Lung (tissue), 12 donors: Measurements from ENCODE around the gene CDA. TPM values are rescaled to one million over a fixed set of nuclear protein-coding genes. Genes with fewer than 3 reads are reported as not detected.

Experiments used
- ATAC-seq: fragments of 200-7000 bp; cut with Tn5 transposase; one replicate; pipeline ENCODE4 v1.9.1; 2020; ENCODE audit warnings: moderate number of reproducible peaks; ENCODE audit not compliant: insufficient read depth, low FRiP score
- DNase-seq, 3 donors: peaks; one replicate each; pipeline ENCODE4 v3.0.0-alpha.2; 2013 to 2017
- H3K27ac ChIP-seq, 2 donors: one replicate each; pipeline ENCODE4 v1.5.1; 2013; ENCODE audit warnings: mild to moderate bottlenecking in 2 of 2, moderate library complexity in 2 of 2, control low read depth in 1 of 2, inconsistent platforms in 1 of 2, low read depth in 1 of 2, low read length in 1 of 2
- H3K27me3 ChIP-seq, 3 donors: one replicate each; pipeline ENCODE4 v1.5.1; 2013; ENCODE audit warnings: low read length in 2 of 3; ENCODE audit not compliant: control insufficient read depth in 3 of 3, insufficient read depth in 3 of 3
- H3K36me3 ChIP-seq, 4 donors: one replicate each; pipeline ENCODE4 v1.5.1; 2013; ENCODE audit warnings: low read length in 4 of 4, mild to moderate bottlenecking in 1 of 4, moderate library complexity in 1 of 4; ENCODE audit not compliant: control insufficient read depth in 4 of 4, insufficient read depth in 4 of 4
- H3K4me1 ChIP-seq, 5 donors: one replicate each; pipeline ENCODE4 v1.5.1; 2013; ENCODE audit warnings: low read length in 5 of 5, mild to moderate bottlenecking in 2 of 5, moderate library complexity in 1 of 5; ENCODE audit not compliant: control insufficient read depth in 5 of 5, insufficient read depth in 5 of 5
- H3K4me3 ChIP-seq: one replicate; pipeline ENCODE4 v1.5.1; 2013; ENCODE audit warnings: mild to moderate bottlenecking, control low read depth, moderate library complexity
- H3K9ac ChIP-seq, 2 donors: one replicate each; pipeline ENCODE4 v1.5.1; 2013; ENCODE audit warnings: low read length in 2 of 2, control low read depth in 1 of 2; ENCODE audit not compliant: insufficient read depth in 1 of 2
- H3K9me3 ChIP-seq, 4 donors: one replicate each; pipeline ENCODE4 v1.5.1; 2013; ENCODE audit warnings: low read length in 3 of 4, mild to moderate bottlenecking in 1 of 4, moderate library complexity in 1 of 4; ENCODE audit not compliant: control insufficient read depth in 4 of 4, insufficient read depth in 3 of 4
- WGBS, 2 donors: extraction: QIAGEN DNeasy Blood & Tissue Kit; methylation state at CpG; one replicate each; pipeline ENCODE4 v1.1.7; 2013; 5-methylcytosine and 5-hydroxymethylcytosine counted together
- polyA plus RNA-seq, 2 donors: library from polyadenylated mRNA; stranded (reverse); fragments of 200-250 nt; gene quantifications; one replicate each; pipeline ENCODE4 v1.2.1, GENCODE V29; 2013
- total RNA-seq, 2 donors: library from RNA; depleted of rRNA in 1 of 2; stranded (reverse); fragments of >200 nt in 1 of 2; gene quantifications; one replicate each; pipeline ENCODE4 v1.2.1, GENCODE V29; 2014 to 2021
- TF ChIP-seq, protein P1 (sequence below): IDR thresholded peaks from 2 replicates; pipeline ENCODE4 v1.5.1; 2012; ENCODE audit warnings: mild to moderate bottlenecking; ENCODE audit errors: control extremely low read depth, extremely low read depth
- donor health status: control.
- donor health status: control.
- donor health status: Bipolar disorder and iron deficiency.
- donor health status: healthy.
- donor health status: DM: yes; HTN: yes; CAD: no.

Gene CDA
- total and polyA plus RNA-seq, 4 donors: 0.40 to 47.5 (median 3.4) TPM

DNA sequence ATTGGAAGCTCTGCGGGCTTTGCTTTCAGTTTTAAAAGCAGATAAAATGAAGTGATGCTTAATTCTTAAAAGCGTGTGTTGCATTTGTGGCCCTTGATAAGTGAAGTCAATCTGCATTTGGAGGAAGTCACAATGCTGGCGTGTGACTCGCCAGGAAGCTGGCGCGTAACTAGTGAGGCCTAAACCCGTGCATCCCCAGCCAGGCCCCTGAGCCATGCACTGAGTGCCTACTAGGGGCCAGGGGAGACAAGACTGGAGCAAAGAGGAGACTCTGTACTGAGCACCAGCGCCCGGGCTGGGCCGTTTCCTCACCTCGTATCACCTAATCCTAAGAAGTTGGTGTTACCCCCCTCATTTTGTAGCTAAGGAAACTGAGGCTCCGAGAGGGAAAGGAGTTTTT lies 76.8 kb downstream of the CDA start:
- peak overlapping the region in 1 of 2 donors; percentile 37 for H3K27ac ChIP-seq
- ATAC-seq (no peak), DNase-seq (no peak)
- peaks cover 0 to 7% (median 4%) of the 10 kb centered on the region in 5 donors for H3K4me1 ChIP-seq
- H3K36me3 ChIP-seq: peaks cover 0 to 4% (median 0%) of the 10 kb centered on the region in 4 donors
- 72 to 74% methylated on average over 12 of the region's 12 CpGs for WGBS, 2 donors
- no peak overlapping the region for H3K9ac ChIP-seq
- H3K9me3 ChIP-seq: no peaks in the 10 kb centered on the region
- no peak overlapping the region for H3K4me3 ChIP-seq
- TF ChIP-seq, protein P1, sequence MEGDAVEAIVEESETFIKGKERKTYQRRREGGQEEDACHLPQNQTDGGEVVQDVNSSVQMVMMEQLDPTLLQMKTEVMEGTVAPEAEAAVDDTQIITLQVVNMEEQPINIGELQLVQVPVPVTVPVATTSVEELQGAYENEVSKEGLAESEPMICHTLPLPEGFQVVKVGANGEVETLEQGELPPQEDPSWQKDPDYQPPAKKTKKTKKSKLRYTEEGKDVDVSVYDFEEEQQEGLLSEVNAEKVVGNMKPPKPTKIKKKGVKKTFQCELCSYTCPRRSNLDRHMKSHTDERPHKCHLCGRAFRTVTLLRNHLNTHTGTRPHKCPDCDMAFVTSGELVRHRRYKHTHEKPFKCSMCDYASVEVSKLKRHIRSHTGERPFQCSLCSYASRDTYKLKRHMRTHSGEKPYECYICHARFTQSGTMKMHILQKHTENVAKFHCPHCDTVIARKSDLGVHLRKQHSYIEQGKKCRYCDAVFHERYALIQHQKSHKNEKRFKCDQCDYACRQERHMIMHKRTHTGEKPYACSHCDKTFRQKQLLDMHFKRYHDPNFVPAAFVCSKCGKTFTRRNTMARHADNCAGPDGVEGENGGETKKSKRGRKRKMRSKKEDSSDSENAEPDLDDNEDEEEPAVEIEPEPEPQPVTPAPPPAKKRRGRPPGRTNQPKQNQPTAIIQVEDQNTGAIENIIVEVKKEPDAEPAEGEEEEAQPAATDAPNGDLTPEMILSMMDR: no peak
- H3K27me3 ChIP-seq: no peaks in the 10 kb centered on the region

DNA sequence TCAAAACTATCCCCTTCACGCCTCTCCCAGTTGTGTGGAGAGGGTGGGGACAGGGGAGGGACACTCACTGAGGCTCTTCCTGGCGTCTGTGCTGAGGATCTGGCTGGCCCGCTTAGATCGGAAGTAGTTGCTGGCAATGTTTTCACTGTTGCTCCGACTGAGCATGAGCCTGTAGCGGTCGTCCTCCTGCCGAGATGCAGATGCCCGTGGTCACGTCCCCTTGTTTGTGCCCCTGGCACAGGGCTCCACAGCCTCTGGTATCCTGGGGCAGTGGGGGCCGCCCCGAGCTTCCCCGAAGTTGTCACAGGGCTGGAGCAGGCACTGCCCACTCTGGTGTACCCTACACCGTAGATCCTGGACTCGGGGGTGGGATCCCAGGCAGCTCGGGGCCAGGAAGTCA lies 77.2 kb downstream of the CDA start:
- WGBS, 2 donors: 72 to 85% methylated on average over 15 to 16 of the region's 16 CpGs
- peak overlapping the region; percentile 5 to 64 for H3K27ac ChIP-seq

DNA sequence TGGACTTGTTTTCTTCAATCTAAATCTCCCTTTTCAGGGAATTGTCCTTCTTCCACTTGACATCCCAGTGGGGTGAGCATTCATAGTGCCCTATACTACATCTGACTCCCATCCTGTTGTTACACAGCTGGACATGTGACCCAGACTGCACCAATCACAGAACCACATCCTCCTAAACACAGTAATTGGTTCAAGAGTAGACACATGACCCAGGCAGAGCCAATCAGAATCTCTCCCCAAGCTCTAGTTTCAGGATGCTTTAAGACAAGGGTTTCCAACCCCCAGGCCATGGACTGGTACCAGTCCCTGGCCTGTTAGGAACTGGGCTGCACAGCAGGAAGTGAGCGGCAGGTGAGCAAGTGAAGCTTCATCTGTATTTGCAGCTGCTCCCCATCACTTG lies 77.9 kb downstream of the CDA start:
- no peaks in the 10 kb centered on the region for H3K27me3 ChIP-seq
- H3K9me3 ChIP-seq: no peaks in the 10 kb centered on the region
- peaks cover 0 to 6% (median 4%) of the 10 kb centered on the region in 5 donors for H3K4me1 ChIP-seq
- 100% methylated on average over 1 of the region's 1 CpG for WGBS, 2 donors
- TF ChIP-seq, protein P1: no peak
- H3K4me3 ChIP-seq: no peak overlapping the region
- H3K36me3 ChIP-seq: peaks cover 0 to 4% (median 0%) of the 10 kb centered on the region in 4 donors
- H3K27ac ChIP-seq: peak overlapping the region in 1 of 2 donors; percentile 5
- DNase-seq: no peak
- H3K9ac ChIP-seq: no peak overlapping the region
- no peak for ATAC-seq

More for the DNA sequence above, 77.2 kb downstream of the CDA start:
- Histone ChIP-seq H3K9ac (no peak overlapping the region), H3K4me3 (no peak overlapping the region), H3K27me3 (no peaks in the 10 kb centered on the region), H3K9me3 (no peaks in the 10 kb centered on the region), H3K36me3 (peaks cover 0 to 4% (median 0%) of the 10 kb centered on the region in 4 donors), H3K4me1 (peaks cover 0 to 7% (median 4%) of the 10 kb centered on the region in 5 donors)
- ATAC-seq (no peak), DNase-seq (no peak)
- TF ChIP-seq, protein P1: no peak

Other genes with a start within 250 kb of the CDA start
- 10 to 100 TPM; 32.5 to 44.3 TPM for gene CAMK2N1, start 102.9 kb upstream of the CDA start, total RNA-seq
- gene CAMK2N1, start 102.9 kb upstream of the CDA start, polyA plus RNA-seq: 10 to 100 TPM in 1 of 2 donors, 1 to 10 TPM in 1; 6.5 to 24.0 TPM
- gene MUL1, start 80.9 kb upstream of the CDA start, total RNA-seq: 10 to 100 TPM; 21.5 to 32.6 TPM
- 10 to 100 TPM in 1 of 2 donors, 1 to 10 TPM in 1; 6.0 to 27.7 TPM for gene MUL1, start 80.9 kb upstream of the CDA start, polyA plus RNA-seq
- gene FAM43B, start 36.5 kb upstream of the CDA start, total RNA-seq: under 1 TPM; 0.37 to 0.67 TPM
- under 1 TPM; 0.20 to 0.21 TPM for gene FAM43B, start 36.5 kb upstream of the CDA start, polyA plus RNA-seq
- 10 to 100 TPM; 42.5 to 45.4 TPM for gene PINK1, start 44.4 kb downstream of the CDA start, total RNA-seq
- 10 to 100 TPM; 37.5 to 39.2 TPM for gene PINK1, start 44.4 kb downstream of the CDA start, polyA plus RNA-seq
- gene DDOST, start 72.3 kb downstream of the CDA start, total RNA-seq: 100 to 1,000 TPM; 121 to 286 TPM
- 100 to 1,000 TPM; 170 to 304 TPM for gene DDOST, start 72.3 kb downstream of the CDA start, polyA plus RNA-seq
- 1 to 10 TPM; 6.3 to 9.6 TPM for gene KIF17, start 128.9 kb downstream of the CDA start, total RNA-seq
- gene KIF17, start 128.9 kb downstream of the CDA start, polyA plus RNA-seq: 1 to 10 TPM; 4.1 to 5.5 TPM
- under 1 TPM in 1 of 2 donors, not detected in 1; 0.52 TPM for gene SH2D5, start 143.6 kb downstream of the CDA start, total RNA-seq
- under 1 TPM; 0.37 to 0.93 TPM for gene SH2D5, start 143.6 kb downstream of the CDA start, polyA plus RNA-seq
- gene HP1BP3, start 198.2 kb downstream of the CDA start, total RNA-seq: 100 to 1,000 TPM; 143 to 316 TPM
- gene HP1BP3, start 198.2 kb downstream of the CDA start, polyA plus RNA-seq: 10 to 100 TPM; 63.0 to 92.9 TPM